GM10266 (cell line): ENCODE results near the gene METTL2B.

Experiments used
- DNase-seq: peaks from one replicate; pipeline ENCODE4 v3.0.0; 2012; ENCODE audit errors: extremely low spot score
- CTCF ChIP-seq: IDR thresholded peaks from 2 replicates; pipeline ENCODE4 v1.5.1; 2012; ENCODE audit warnings: mild to moderate bottlenecking, low read depth; ENCODE audit not compliant: control insufficient read depth, insufficient read depth; ENCODE audit errors: missing control alignments

METTL2B gene

DNA sequence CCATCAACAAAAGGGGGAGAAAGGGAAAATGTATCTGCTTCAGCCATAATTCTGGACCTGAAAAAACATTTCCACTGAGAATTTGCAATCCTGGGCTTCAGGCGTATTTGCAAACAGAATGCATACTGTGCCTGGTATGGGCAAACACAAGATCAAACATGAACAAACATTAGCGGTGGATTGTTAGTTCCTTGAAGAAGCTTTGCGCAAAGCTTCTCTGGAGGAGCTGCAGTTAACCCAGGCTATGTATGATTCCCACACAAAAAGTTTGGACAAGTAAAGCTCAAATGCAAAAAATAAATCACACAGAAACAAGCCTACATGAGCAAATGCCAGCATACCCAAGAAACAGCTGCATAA is 41.2 kb upstream of the METTL2B start:
- no peak for DNase-seq
- no peak for TF ChIP-seq CTCF

DNA sequence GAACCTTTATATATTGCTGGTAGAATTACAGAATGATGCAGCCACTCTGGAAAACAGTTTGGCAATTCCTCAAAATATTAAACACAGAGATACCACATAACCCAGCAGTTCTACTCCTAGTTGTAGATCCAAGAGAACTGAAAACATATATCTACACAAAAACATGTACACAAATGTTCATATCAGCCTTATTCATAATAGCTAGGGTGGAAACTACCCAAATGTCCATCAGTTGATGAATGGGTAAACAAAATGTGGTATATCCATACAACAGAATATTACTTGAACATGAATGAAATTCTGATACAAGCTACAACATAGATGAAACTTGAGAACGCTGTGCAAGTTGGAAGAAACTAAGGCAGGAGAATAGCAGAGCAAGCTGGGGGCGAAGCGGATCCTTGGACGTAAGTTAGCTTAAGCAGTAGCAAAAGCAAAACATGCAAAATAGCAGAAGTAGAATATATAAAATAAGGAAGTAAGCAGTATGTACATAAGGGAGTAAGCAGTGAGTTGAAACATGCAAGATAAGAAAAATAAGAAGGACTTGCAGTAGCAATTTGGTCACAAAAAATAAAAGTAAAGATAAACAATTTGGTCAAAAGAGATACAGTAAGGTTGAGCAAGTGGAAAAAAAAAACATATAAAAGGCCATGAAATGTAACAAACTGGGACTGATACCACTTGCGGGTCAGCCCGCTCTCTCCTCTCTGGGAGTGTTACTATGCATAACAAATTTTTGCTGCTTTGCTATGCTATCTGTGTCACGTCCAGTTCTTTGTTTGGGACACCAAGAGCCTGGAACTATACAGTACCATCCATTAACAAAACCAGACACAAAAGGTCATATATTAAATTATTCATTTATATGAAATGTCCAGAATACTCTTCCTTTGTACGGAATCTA is 38.9 kb upstream of the METTL2B start:
- DNase-seq: no peak
- TF ChIP-seq CTCF: no peak

GRCh38 chr7:128442356-128442755 is 34.2 kb upstream of the METTL2B start:
- no peak for DNase-seq
- TF ChIP-seq CTCF: no peak

GRCh38 chr7:128443831-128444600 is 32.5 kb upstream of the METTL2B start:
- DNase-seq: no peak
- TF ChIP-seq CTCF: no peak

GRCh38 chr7:128446306-128446705 is 30.2 kb upstream of the METTL2B start:
- TF ChIP-seq CTCF: no peak
- no peak for DNase-seq

DNA sequence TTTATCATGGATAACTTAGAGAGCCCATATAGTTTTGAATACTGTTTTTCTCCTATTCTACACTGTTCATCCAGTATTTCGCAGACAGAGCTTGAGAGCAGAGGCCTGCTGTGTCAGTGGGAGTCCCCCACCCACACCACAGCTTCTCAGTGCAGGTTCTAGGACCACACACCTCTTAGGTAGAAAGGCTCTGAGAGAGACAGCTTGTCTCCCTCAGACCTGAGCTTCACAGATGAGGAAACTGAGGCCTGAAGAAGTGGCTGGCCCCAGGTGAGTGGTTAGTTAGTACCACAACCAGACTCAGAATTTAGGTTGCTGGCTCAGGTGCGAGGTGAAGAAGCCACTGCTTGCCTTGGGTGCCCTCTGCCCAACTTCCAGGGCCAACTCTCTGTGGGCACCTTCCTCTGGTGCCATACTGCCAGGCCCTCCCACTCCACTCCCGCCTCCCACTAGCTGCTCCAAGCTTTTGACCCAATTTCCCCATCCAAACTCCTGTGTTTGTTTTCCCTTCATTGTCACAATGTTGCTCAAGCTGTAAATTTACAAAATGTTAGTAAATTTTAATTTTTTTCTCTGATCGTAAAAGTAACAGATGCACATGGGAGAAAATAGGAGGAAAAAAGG is 28.5 kb upstream of the METTL2B start:
- no peak for TF ChIP-seq CTCF
- DNase-seq: no peak
